Erythroblast (primary cell): ENCODE measurements around the gene GPR107.

ENCODE experiments used
- GATA1 ChIP-seq: IDR thresholded peaks from 2 replicates; pipeline ENCODE4 v1.6.1; 2011; ENCODE audit warnings: low read depth, mild to moderate bottlenecking, control low read depth, low read length, moderate library complexity
- POLR2A ChIP-seq: IDR thresholded peaks from 2 replicates; pipeline ENCODE4 v1.6.1; 2011; ENCODE audit warnings: mild to moderate bottlenecking, low read length

- TF ChIP-seq POLR2A (no peak), GATA1 (no peak)
These were observed 29.1 kb upstream of the GPR107 start for GRCh38 chr9:130024597-130024994.
